HUES6 (cell line): Measurements from ENCODE around the gene CACNA1I.

Experiments
- H3K27ac ChIP-seq: 2 replicates; pipeline ENCODE4 v1.7.0; 2013; ENCODE audit warnings: low read depth, mild to moderate bottlenecking, low read length, inconsistent platforms
- H3K27me3 ChIP-seq: 2 replicates; pipeline ENCODE4 v1.6.1; 2013; ENCODE audit warnings: low read length; ENCODE audit not compliant: control insufficient read depth, insufficient read depth
- H3K36me3 ChIP-seq: 2 replicates; pipeline ENCODE4 v1.6.1; 2013; ENCODE audit warnings: low read length; ENCODE audit not compliant: control insufficient read depth, insufficient read depth
- H3K4me1 ChIP-seq: 2 replicates; pipeline ENCODE4 v1.6.1; 2013; ENCODE audit warnings: low read length; ENCODE audit not compliant: control insufficient read depth, insufficient read depth
- H3K4me3 ChIP-seq: 2 replicates; pipeline ENCODE4 v1.5.1; 2013; ENCODE audit warnings: low read depth, low read length
- H3K9ac ChIP-seq: one replicate; pipeline ENCODE4 v1.6.1; 2013; ENCODE audit warnings: mild to moderate bottlenecking, low read length
- H3K9me3 ChIP-seq: 2 replicates; pipeline ENCODE4 v1.6.1; 2013; ENCODE audit warnings: low read depth, low read length; ENCODE audit not compliant: control insufficient read depth, insufficient read depth

Gene CACNA1I

GRCh38 chr22:39688186-39688785, 117.7 kb downstream of the CACNA1I start:
- Histone ChIP-seq H3K36me3 (no peaks in the 10 kb centered on the region), H3K9ac (no peak overlapping the region), H3K27ac (no peak overlapping the region), H3K9me3 (no peaks in the 10 kb centered on the region), H3K4me1 (no peaks in the 10 kb centered on the region; the same call in 1 of the 2 replicates), H3K4me3 (no peak overlapping the region), H3K27me3 (0 out of 2 replicates have a peak, but pooled peaks cover 2% of the 10 kb centered on the region)

GRCh38 chr22:39689421-39689820, 118.9 kb downstream of the CACNA1I start:
- H3K9me3 ChIP-seq = no peaks in the 10 kb centered on the region
- H3K27ac ChIP-seq = no peak overlapping the region
- no peak overlapping the region for H3K4me3 ChIP-seq
- 0 out of 2 replicates have a peak, but pooled peaks cover 3% of the 10 kb centered on the region for H3K27me3 ChIP-seq
- H3K4me1 ChIP-seq = peaks cover 3% of the 10 kb centered on the region; the same call in 1 of the 2 replicates
- no peak overlapping the region for H3K9ac ChIP-seq
- H3K36me3 ChIP-seq = no peaks in the 10 kb centered on the region

GRCh38 chr22:39690881-39691605, 120.5 kb downstream of the CACNA1I start:
- no peak overlapping the region for H3K9ac ChIP-seq
- no peak overlapping the region for H3K27ac ChIP-seq
- peaks cover 7% of the 10 kb centered on the region; the same call in 1 of the 2 replicates for H3K4me1 ChIP-seq
- H3K9me3 ChIP-seq = no peaks in the 10 kb centered on the region
- 0 out of 2 replicates have a peak, but pooled peaks cover 3% of the 10 kb centered on the region for H3K27me3 ChIP-seq
- H3K4me3 ChIP-seq = no peak overlapping the region
- H3K36me3 ChIP-seq = no peaks in the 10 kb centered on the region

GRCh38 chr22:39693943-39694500, 123.5 kb downstream of the CACNA1I start:
- H3K36me3 ChIP-seq = no peaks in the 10 kb centered on the region
- H3K4me3 ChIP-seq = no peak overlapping the region
- H3K27me3 ChIP-seq = 0 out of 2 replicates have a peak, but pooled peaks cover 3% of the 10 kb centered on the region
- peaks cover 7% of the 10 kb centered on the region; the same call in 1 of the 2 replicates for H3K4me1 ChIP-seq
- no peaks in the 10 kb centered on the region for H3K9me3 ChIP-seq
- H3K9ac ChIP-seq = no peak overlapping the region
- H3K27ac ChIP-seq = no peak overlapping the region

- no peak overlapping the region for H3K9ac ChIP-seq
- peaks cover 7% of the 10 kb centered on the region; the same call in 1 of the 2 replicates for H3K4me1 ChIP-seq
- no peak overlapping the region for H3K4me3 ChIP-seq
- H3K27ac ChIP-seq = no peak overlapping the region
- H3K27me3 ChIP-seq = peaks cover 3% of the 10 kb centered on the region; the same call in 1 of the 2 replicates
- H3K36me3 ChIP-seq = no peaks in the 10 kb centered on the region
- H3K9me3 ChIP-seq = no peaks in the 10 kb centered on the region
These were observed 127.4 kb downstream of the CACNA1I start for GRCh38 chr22:39697790-39698430.

GRCh38 chr22:39699631-39700360, 129.2 kb downstream of the CACNA1I start:
- Histone ChIP-seq H3K36me3 (no peaks in the 10 kb centered on the region), H3K27ac (no peak overlapping the region), H3K27me3 (no peaks in the 10 kb centered on the region; the same call in 1 of the 2 replicates), H3K9me3 (no peaks in the 10 kb centered on the region), H3K4me3 (no peak overlapping the region), H3K9ac (no peak overlapping the region), H3K4me1 (no peaks in the 10 kb centered on the region; the same call in 1 of the 2 replicates)

- no peaks in the 10 kb centered on the region for H3K9me3 ChIP-seq
- no peak overlapping the region for H3K4me3 ChIP-seq
- H3K9ac ChIP-seq = no peak overlapping the region
- peaks cover 1% of the 10 kb centered on the region; the same call in 1 of the 2 replicates for H3K4me1 ChIP-seq
- H3K27ac ChIP-seq = no peak overlapping the region
- no peaks in the 10 kb centered on the region; the same call in 1 of the 2 replicates for H3K27me3 ChIP-seq
- H3K36me3 ChIP-seq = no peaks in the 10 kb centered on the region
These were observed 130.0 kb downstream of the CACNA1I start for GRCh38 chr22:39700565-39700964.

- Histone ChIP-seq H3K9ac (no peak overlapping the region), H3K27ac (no peak overlapping the region), H3K9me3 (no peaks in the 10 kb centered on the region), H3K4me1 (peaks cover 14% of the 10 kb centered on the region), H3K27me3 (no peaks in the 10 kb centered on the region; the same call in 1 of the 2 replicates), H3K4me3 (no peak overlapping the region), H3K36me3 (no peaks in the 10 kb centered on the region)
These were observed 132.5 kb downstream of the CACNA1I start for GRCh38 chr22:39703091-39703490.

GRCh38 chr22:39703928-39704639, 133.5 kb downstream of the CACNA1I start:
- Histone ChIP-seq H3K36me3 (no peaks in the 10 kb centered on the region), H3K27ac (no peak overlapping the region), H3K4me3 (no peak overlapping the region), H3K4me1 (peaks cover 14% of the 10 kb centered on the region), H3K27me3 (no peaks in the 10 kb centered on the region; the same call in 1 of the 2 replicates), H3K9ac (no peak overlapping the region), H3K9me3 (no peaks in the 10 kb centered on the region)

- Histone ChIP-seq H3K27ac (no peak overlapping the region), H3K36me3 (no peaks in the 10 kb centered on the region), H3K27me3 (no peaks in the 10 kb centered on the region; the same call in 1 of the 2 replicates)
These were observed 134.8 kb downstream of the CACNA1I start for GRCh38 chr22:39705386-39705785.

More at GRCh38 chr22:39705386-39705785, 134.8 kb downstream of the CACNA1I start:
- Histone ChIP-seq H3K4me1 (peaks cover 14% of the 10 kb centered on the region), H3K9ac (no peak overlapping the region), H3K4me3 (no peak overlapping the region), H3K9me3 (no peaks in the 10 kb centered on the region)
